Tibial artery (tissue), 4 donors: Measurements from ENCODE around the gene RNGTT.

ENCODE experiments used
- DNase-seq, 2 donors: peaks; one replicate each; pipeline ENCODE4 v3.0.0-alpha.2; 2019
- H3K27ac ChIP-seq, 2 donors: fragments of 200-600 bp; sonication (generic) in 1 of 2; 1 replicate in 1 of 2; 2 replicates in 1 of 2; pipeline ENCODE4 v1.5.1; 2018 to 2019; ENCODE audit warnings: mild to moderate bottlenecking in 1 of 2
- H3K27me3 ChIP-seq, 2 donors: fragments of 200-600 bp; sonication (generic) in 1 of 2; one replicate each; pipeline versions ENCODE4 v1.5.1 to v1.6.0; 2016 to 2019
- H3K36me3 ChIP-seq, 3 donors: fragments of 200-600 bp; sonication (generic) in 2 of 3; one replicate each; pipeline ENCODE4 v1.5.1; 2016 to 2019; ENCODE audit warnings: mild to moderate bottlenecking in 2 of 3
- H3K4me1 ChIP-seq, 4 donors: fragments of 200-600 bp; sonication (generic) in 2 of 4; 1 replicate in 3 of 4; 2 replicates in 1 of 4; pipeline ENCODE4 v1.5.1; 2016 to 2019
- H3K4me3 ChIP-seq, 2 donors: fragments of 200-600 bp; sonication (generic) in 1 of 2; 1 replicate in 1 of 2; 2 replicates in 1 of 2; pipeline ENCODE4 v1.5.1; 2018 to 2019; ENCODE audit warnings: mild to moderate bottlenecking in 2 of 2
- H3K9me3 ChIP-seq, 3 donors: fragments of 200-600 bp; sonication (generic) in 1 of 3; one replicate each; pipeline ENCODE4 v1.5.1; 2016 to 2019
- intact Hi-C: fragments of 100-400 bp; cut with DNase I; formaldehyde crosslinking; loops from one replicate; pipeline ENCODE4 v1.15.0; 2023; ENCODE audit warnings: low total_unique reads
- TF ChIP-seq, protein P1 (sequence below), 2 experiments: fragments of 200-600 bp in 1 of 2; fragments of 450-650 bp in 1 of 2; IDR thresholded peaks; one replicate each; pipeline ENCODE4 v1.5.1; 2017 to 2019; ENCODE audit warnings: antibody characterized with exemption in 2 of 2, mild to moderate bottlenecking in 1 of 2, moderate library complexity in 1 of 2

RNGTT gene

DNA sequence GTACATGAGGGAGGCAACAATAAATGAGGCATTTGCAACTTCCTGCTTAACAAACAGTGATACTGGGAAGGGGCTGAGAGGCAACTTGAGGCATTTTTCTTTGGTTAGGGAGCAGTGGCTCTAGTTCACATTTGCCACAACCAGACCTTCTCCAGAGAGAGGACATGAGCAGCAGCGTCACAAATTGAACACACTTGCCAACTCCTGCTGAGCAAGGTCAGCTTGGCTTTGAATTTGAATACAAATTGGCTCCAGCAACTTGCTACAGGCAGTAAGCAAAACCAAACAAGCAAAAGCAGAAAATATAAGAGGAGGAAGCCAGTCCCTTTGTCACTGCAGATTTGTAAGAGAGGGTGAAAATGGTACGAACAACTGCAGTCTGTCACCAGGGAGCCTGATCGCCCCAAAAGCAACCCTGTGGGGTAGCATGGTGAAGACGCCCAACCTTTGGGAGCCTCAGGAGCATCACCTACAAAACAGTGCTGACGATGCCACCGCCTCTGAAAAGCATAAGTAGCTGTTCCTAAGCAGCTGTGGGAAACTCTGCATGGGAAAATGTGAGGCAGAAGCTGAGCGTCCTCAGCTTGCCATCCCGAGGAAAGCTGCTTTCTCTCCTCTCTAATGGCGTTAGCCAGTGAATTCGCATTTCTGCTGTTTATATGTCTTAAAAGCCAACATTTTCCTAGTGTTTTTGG lies 378.7 kb downstream of the RNGTT start:
- intact Hi-C loops, result no loop called here
- no peak for DNase-seq
- peaks cover 0 to 6% (median 4%) of the 10 kb centered on the region in 3 donors for H3K9me3 ChIP-seq
- peak overlapping the region in 1 of 2 donors; percentile 71 for H3K27ac ChIP-seq
- no peak overlapping the region for H3K4me3 ChIP-seq
- TF ChIP-seq, protein P1, sequence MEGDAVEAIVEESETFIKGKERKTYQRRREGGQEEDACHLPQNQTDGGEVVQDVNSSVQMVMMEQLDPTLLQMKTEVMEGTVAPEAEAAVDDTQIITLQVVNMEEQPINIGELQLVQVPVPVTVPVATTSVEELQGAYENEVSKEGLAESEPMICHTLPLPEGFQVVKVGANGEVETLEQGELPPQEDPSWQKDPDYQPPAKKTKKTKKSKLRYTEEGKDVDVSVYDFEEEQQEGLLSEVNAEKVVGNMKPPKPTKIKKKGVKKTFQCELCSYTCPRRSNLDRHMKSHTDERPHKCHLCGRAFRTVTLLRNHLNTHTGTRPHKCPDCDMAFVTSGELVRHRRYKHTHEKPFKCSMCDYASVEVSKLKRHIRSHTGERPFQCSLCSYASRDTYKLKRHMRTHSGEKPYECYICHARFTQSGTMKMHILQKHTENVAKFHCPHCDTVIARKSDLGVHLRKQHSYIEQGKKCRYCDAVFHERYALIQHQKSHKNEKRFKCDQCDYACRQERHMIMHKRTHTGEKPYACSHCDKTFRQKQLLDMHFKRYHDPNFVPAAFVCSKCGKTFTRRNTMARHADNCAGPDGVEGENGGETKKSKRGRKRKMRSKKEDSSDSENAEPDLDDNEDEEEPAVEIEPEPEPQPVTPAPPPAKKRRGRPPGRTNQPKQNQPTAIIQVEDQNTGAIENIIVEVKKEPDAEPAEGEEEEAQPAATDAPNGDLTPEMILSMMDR (IDR thresholded peaks at IDR 0.05), result no peak
- peaks cover 0 to 34% (median 23%) of the 10 kb centered on the region in 4 donors for H3K4me1 ChIP-seq
- H3K36me3 ChIP-seq, result no peaks in the 10 kb centered on the region
- H3K27me3 ChIP-seq, result no peaks in the 10 kb centered on the region

DNA sequence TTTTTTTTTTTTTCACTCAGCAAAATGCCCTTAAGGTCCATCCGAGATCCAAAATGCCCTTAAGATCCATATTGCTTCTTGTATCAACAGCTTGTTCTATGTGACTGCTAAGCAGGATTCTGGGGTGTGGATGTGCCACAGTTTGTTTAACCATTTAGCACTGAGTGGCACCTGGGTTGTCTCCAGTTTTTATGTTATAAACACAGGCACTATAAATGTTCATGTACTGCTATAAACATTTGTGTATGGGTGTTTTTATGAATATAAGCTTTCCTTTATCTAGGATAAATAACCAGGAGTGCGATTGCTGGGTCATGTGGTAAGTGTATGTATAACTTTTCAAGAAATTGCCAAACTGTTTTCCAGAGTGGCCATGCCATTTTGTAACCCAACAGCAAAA lies 386.0 kb downstream of the RNGTT start:
- intact Hi-C loops, result no loop called here
- H3K27me3 ChIP-seq, result no peaks in the 10 kb centered on the region
- no peak overlapping the region for H3K4me3 ChIP-seq
- H3K9me3 ChIP-seq, result peaks cover 0 to 6% (median 2%) of the 10 kb centered on the region in 3 donors
- no peak for DNase-seq
- TF ChIP-seq, protein P1 (IDR thresholded peaks at IDR 0.05), result no peak
- no peak overlapping the region for H3K27ac ChIP-seq
- no peaks in the 10 kb centered on the region for H3K36me3 ChIP-seq
- no peaks in the 10 kb centered on the region for H3K4me1 ChIP-seq

DNA sequence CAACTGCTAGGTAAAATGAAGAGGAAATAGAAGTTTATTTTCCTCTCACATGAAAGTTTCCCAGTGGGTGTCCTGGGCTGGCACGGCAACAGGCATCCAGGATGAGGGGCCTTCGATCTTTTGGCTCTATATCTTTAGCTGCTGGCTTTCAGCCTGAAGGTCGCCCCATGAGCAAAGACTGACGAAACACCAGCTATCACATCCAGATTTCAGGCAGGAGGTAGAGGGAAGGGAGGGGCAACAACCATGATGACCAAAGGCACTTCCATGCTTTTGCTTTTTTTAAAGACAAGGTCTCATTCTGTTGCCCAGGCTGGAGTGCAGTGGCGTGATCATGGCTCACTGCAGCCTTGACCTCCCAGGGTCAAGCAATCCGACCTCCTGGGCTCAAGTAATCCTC lies 387.9 kb downstream of the RNGTT start:
- DNase-seq, result no peak
- H3K4me1 ChIP-seq, result no peaks in the 10 kb centered on the region
- peaks cover 0 to 2% (median 0%) of the 10 kb centered on the region in 3 donors for H3K9me3 ChIP-seq
- H3K4me3 ChIP-seq, result no peak overlapping the region
- intact Hi-C loops, result no loop called here
- H3K27ac ChIP-seq, result no peak overlapping the region
- H3K36me3 ChIP-seq, result no peaks in the 10 kb centered on the region
- TF ChIP-seq, protein P1 (IDR thresholded peaks at IDR 0.05), result no peak
- H3K27me3 ChIP-seq, result no peaks in the 10 kb centered on the region

DNA sequence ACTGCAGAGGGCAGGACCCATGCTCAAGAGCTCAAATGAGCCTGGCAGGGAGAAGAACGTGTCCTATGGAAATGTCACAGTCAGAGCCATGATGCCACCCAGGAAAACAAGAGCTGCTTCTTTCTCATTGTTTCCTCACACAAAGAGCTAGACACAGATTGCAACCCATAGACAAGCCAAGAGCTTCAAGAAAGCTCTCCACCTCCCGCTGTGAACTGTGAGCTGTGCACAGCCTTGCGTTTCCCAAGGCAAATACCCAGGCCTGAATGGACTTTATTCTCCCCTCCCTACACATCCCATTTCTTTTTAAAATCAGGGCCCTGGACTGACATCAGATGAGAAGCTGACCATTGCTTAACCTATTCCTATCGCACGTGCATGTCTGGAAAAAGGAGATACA lies 388.8 kb downstream of the RNGTT start:
- Histone ChIP-seq H3K4me3 (no peak overlapping the region), H3K27ac (no peak overlapping the region), H3K4me1 (no peaks in the 10 kb centered on the region), H3K27me3 (no peaks in the 10 kb centered on the region), H3K36me3 (no peaks in the 10 kb centered on the region), H3K9me3 (peaks cover 0 to 11% (median 0%) of the 10 kb centered on the region in 3 donors)
- TF ChIP-seq, protein P1 (IDR thresholded peaks at IDR 0.05), result no peak
- intact Hi-C loops, result no loop called here
- DNase-seq, result no peak

DNA sequence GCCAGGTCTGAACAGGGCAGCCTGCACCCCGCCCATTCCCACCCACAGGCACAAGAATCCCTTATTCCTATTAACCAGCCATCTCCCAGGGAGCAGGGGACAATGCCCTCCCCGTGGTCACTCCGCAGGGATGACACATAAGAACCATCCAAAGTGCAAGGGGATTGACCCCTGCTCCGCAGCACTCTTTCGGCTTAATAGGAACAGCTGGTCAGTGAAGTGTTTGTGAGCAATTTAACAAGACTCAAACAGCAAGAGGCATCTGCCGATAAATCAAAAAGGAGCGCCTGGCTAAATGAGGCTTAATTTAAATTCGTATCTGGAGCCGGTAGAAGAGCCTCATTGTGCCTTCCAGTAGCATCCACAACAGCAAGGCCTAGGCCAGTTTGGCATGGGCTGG lies 389.4 kb downstream of the RNGTT start:
- TF ChIP-seq, protein P1 (IDR thresholded peaks at IDR 0.05), result no peak
- no peak overlapping the region for H3K4me3 ChIP-seq
- no peaks in the 10 kb centered on the region for H3K36me3 ChIP-seq
- H3K9me3 ChIP-seq, result peaks cover 0 to 12% (median 0%) of the 10 kb centered on the region in 3 donors
- intact Hi-C loops, result no loop called here
- no peak for DNase-seq
- H3K4me1 ChIP-seq, result no peaks in the 10 kb centered on the region
- H3K27me3 ChIP-seq, result no peaks in the 10 kb centered on the region
- no peak overlapping the region for H3K27ac ChIP-seq
